ENCODE measurements around the gene BRAP.

- no peak for TF ChIP-seq CTCF (IDR thresholded peaks at IDR 0.05)
- no peak for TF ChIP-seq POLR2AphosphoS5 (IDR thresholded peaks at IDR 0.05)
- no peak for TF ChIP-seq POLR2A (IDR thresholded peaks at IDR 0.05)
Observed at GRCh38 chr12:111692575-111693210, 6.9 kb upstream of the BRAP start.
